GM20431 (cell line): ENCODE results near the gene TPSAB1.

Source experiments
- in situ Hi-C: fragments of 300-500 bp; cut with MseI, MboI; formaldehyde crosslinking; loops from one replicate; pipeline ENCODE4 v1.15.0; 2020; ENCODE audit warnings: low sequenced_read_pairs; ENCODE audit not compliant: unreplicated experiment

TPSAB1 gene

GRCh38 chr16:1279081-1279944 lies 38.8 kb downstream of the TPSAB1 start:
- in situ Hi-C loops = no loop called here

- in situ Hi-C loops = no loop called here
Observed at GRCh38 chr16:1279945-1280589, 39.6 kb downstream of the TPSAB1 start.

GRCh38 chr16:1280783-1281182 lies 40.3 kb downstream of the TPSAB1 start:
- in situ Hi-C loops = no loop called here

GRCh38 chr16:1281517-1281916 lies 41.0 kb downstream of the TPSAB1 start:
- in situ Hi-C loops = no loop called here

GRCh38 chr16:1282324-1282973 lies 41.9 kb downstream of the TPSAB1 start:
- in situ Hi-C loops = no loop called here

- in situ Hi-C loops = no loop called here
Observed at GRCh38 chr16:1283296-1283695, 42.8 kb downstream of the TPSAB1 start.

- in situ Hi-C loops = no loop called here
Observed at GRCh38 chr16:1283996-1284616, 43.6 kb downstream of the TPSAB1 start.

GRCh38 chr16:1285669-1286512 lies 45.4 kb downstream of the TPSAB1 start:
- in situ Hi-C loops = no loop called here

- in situ Hi-C loops = no loop called here
Observed at GRCh38 chr16:1286513-1287094, 46.1 kb downstream of the TPSAB1 start.

- in situ Hi-C loops = no loop called here
Observed at GRCh38 chr16:1287982-1288670, 47.6 kb downstream of the TPSAB1 start.

- in situ Hi-C loops = no loop called here
Observed at GRCh38 chr16:1288813-1289476, 48.4 kb downstream of the TPSAB1 start.

- in situ Hi-C loops = no loop called here
Observed at GRCh38 chr16:1289477-1289866, 49.0 kb downstream of the TPSAB1 start.

GRCh38 chr16:1290063-1290501 lies 49.6 kb downstream of the TPSAB1 start:
- in situ Hi-C loops = no loop called here

- in situ Hi-C loops = no loop called here
Observed at GRCh38 chr16:1290860-1291575, 50.5 kb downstream of the TPSAB1 start.

- in situ Hi-C loops = no loop called here
Observed at GRCh38 chr16:1291576-1291974, 51.1 kb downstream of the TPSAB1 start.
